Type B pancreatic cell (in vitro differentiated cells): Measurements from ENCODE around the gene SLCO3A1. TPM values are rescaled to one million over a fixed set of nuclear protein-coding genes. Genes with fewer than 3 reads are reported as not detected.

ENCODE experiments used
- DNase-seq: peaks from one replicate; pipeline ENCODE4 v3.0.0; 2021; ENCODE audit warnings: mixed read lengths; ENCODE audit not compliant: unreplicated experiment; ENCODE audit errors: extremely low spot score
- H3K27ac Mint-ChIP-seq: 2 replicates; pipeline ENCODE4 v1.8.0; 2021; ENCODE audit warnings: mild to moderate bottlenecking, mixed read lengths
- H3K27me3 Mint-ChIP-seq: 2 replicates; pipeline ENCODE4 v1.8.0; 2021; ENCODE audit warnings: mixed read lengths
- H3K36me3 Mint-ChIP-seq: 2 replicates; pipeline ENCODE4 v1.8.0; 2021; ENCODE audit warnings: mixed read lengths
- H3K4me1 Mint-ChIP-seq: one replicate; pipeline ENCODE4 v1.8.0; 2021; ENCODE audit warnings: mixed read lengths; ENCODE audit not compliant: unreplicated experiment
- H3K4me3 Mint-ChIP-seq: 2 replicates; pipeline ENCODE4 v1.8.0; 2021; ENCODE audit warnings: mild to moderate bottlenecking, mixed read lengths
- H3K9me3 Mint-ChIP-seq: 2 replicates; pipeline ENCODE4 v1.8.0; 2021; ENCODE audit warnings: mixed read lengths
- CTCF ChIP-seq: fragments of 200-600 bp; sonication (generic); conservative IDR thresholded peaks from 2 replicates; pipeline ENCODE4 v1.5.0; 2021; ENCODE audit warnings: antibody characterized with exemption, mild to moderate bottlenecking
- total RNA-seq: library from RNA; stranded (reverse); gene quantifications from 2 replicates; pipeline ENCODE4 v1.2.1, GENCODE V29; 2021; ENCODE audit warnings: low replicate concordance

SLCO3A1 gene
- total RNA-seq, 1 donor from 2014 or later, result 30.9 TPM

DNA sequence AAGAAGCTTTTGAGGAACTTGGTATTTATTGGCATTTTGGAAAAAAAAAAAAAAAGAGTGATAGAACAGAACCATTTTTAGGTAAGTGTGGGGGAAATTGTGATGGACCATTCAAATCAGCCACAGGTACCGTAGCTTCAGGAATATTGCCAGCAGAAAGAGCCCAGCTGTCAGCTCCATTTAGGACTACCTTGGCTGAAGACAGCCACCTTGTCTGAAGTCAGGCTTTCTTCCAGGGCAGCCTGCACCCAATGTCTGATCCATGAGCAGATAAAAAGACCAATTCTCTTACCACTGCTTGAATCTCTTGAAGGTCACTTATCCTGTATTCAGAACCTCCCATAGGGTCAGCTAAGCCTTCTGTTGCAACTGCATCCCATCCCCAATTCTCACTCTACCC, 37.6 kb downstream of the SLCO3A1 start:
- no peak for TF ChIP-seq CTCF
- no peak overlapping the region for H3K4me3 Mint-ChIP-seq
- H3K4me1 Mint-ChIP-seq, result peaks cover 24% of the 10 kb centered on the region
- H3K36me3 Mint-ChIP-seq, result peaks cover 8% of the 10 kb centered on the region
- no peaks in the 10 kb centered on the region for H3K9me3 Mint-ChIP-seq
- H3K27me3 Mint-ChIP-seq, result no peaks in the 10 kb centered on the region
- no peak for DNase-seq
- H3K27ac Mint-ChIP-seq, result no peak overlapping the region

GRCh38 chr15:91891788-91892345, 38.4 kb downstream of the SLCO3A1 start:
- Mint-ChIP-seq H3K9me3 (no peaks in the 10 kb centered on the region), H3K27me3 (no peaks in the 10 kb centered on the region), H3K4me3 (no peak overlapping the region), H3K27ac (no peak overlapping the region), H3K4me1 (peaks cover 20% of the 10 kb centered on the region), H3K36me3 (peaks cover 8% of the 10 kb centered on the region)
- TF ChIP-seq CTCF, result no peak
- DNase-seq, result no peak

- Mint-ChIP-seq H3K4me3 (no peak overlapping the region), H3K9me3 (no peaks in the 10 kb centered on the region), H3K27ac (no peak overlapping the region), H3K27me3 (no peaks in the 10 kb centered on the region), H3K36me3 (peaks cover 8% of the 10 kb centered on the region), H3K4me1 (peaks cover 15% of the 10 kb centered on the region)
- DNase-seq, result no peak
- no peak for TF ChIP-seq CTCF
These were observed 38.9 kb downstream of the SLCO3A1 start for GRCh38 chr15:91892436-91892835.

- Mint-ChIP-seq H3K36me3 (peaks cover 8% of the 10 kb centered on the region), H3K9me3 (no peaks in the 10 kb centered on the region), H3K27ac (no peak overlapping the region), H3K4me1 (peaks cover 5% of the 10 kb centered on the region), H3K4me3 (no peak overlapping the region), H3K27me3 (no peaks in the 10 kb centered on the region)
- no peak for TF ChIP-seq CTCF
- DNase-seq, result no peak
These were observed 41.1 kb downstream of the SLCO3A1 start for GRCh38 chr15:91894606-91895005.

GRCh38 chr15:91895051-91895450, 41.5 kb downstream of the SLCO3A1 start:
- no peak overlapping the region for H3K4me3 Mint-ChIP-seq
- no peaks in the 10 kb centered on the region for H3K27me3 Mint-ChIP-seq
- H3K4me1 Mint-ChIP-seq, result peaks cover 5% of the 10 kb centered on the region
- no peak for DNase-seq
- H3K9me3 Mint-ChIP-seq, result no peaks in the 10 kb centered on the region
- no peak overlapping the region for H3K27ac Mint-ChIP-seq
- peaks cover 8% of the 10 kb centered on the region for H3K36me3 Mint-ChIP-seq
- TF ChIP-seq CTCF, result no peak
